Activated CD4-positive, alpha-beta T cell treated with anti-CD3 and anti-CD28 coated beads, Interleukin-10, Interleukin-2, amounts not matched to agents 100 ng/mL and 50 ng/mL, durations not matched to agents 16 hours and 8 hours (primary cell): ENCODE results near the gene SPR.
A peak's percentile ranks its signal among the peaks of the same experiment; 100 is the strongest.

Experiments used
- DNase-seq: peaks from one replicate; pipeline ENCODE4 v3.0.0-alpha.2; 2020

The SPR gene

GRCh38 chr2:72916743-72917137 lies 29.5 kb downstream of the SPR start:
- DNase-seq: no peak

- peak; percentile 48 for DNase-seq
Measured at GRCh38 chr2:72917138-72917876, 30.1 kb downstream of the SPR start, which contains the start of gene EMX1. EMX1 (plus strand) TSS chr2:72917519; CDS start chr2:72917853, 334 bp downstream.

GRCh38 chr2:72917877-72918553 lies 30.8 kb downstream of the SPR start:
- DNase-seq: peak; percentile 11

GRCh38 chr2:72919414-72920317 lies 32.5 kb downstream of the SPR start:
- DNase-seq: no peak

GRCh38 chr2:72920318-72921087 lies 33.3 kb downstream of the SPR start:
- DNase-seq: peak; percentile 36

- no peak for DNase-seq
Measured at GRCh38 chr2:72921088-72921851, 34.1 kb downstream of the SPR start.

GRCh38 chr2:72921853-72922252 lies 34.6 kb downstream of the SPR start:
- no peak for DNase-seq

GRCh38 chr2:72923833-72924352 lies 36.7 kb downstream of the SPR start:
- DNase-seq: no peak

- no peak for DNase-seq
Measured at GRCh38 chr2:72924353-72925240, 37.4 kb downstream of the SPR start.

- no peak for DNase-seq
Measured at GRCh38 chr2:72925328-72925943, 38.2 kb downstream of the SPR start.

GRCh38 chr2:72926368-72926767 lies 39.2 kb downstream of the SPR start:
- DNase-seq: no peak

- no peak for DNase-seq
Measured at GRCh38 chr2:72926811-72927465, 39.7 kb downstream of the SPR start.

GRCh38 chr2:72927619-72928550 lies 40.7 kb downstream of the SPR start:
- DNase-seq: no peak

- no peak for DNase-seq
Measured at GRCh38 chr2:72929010-72929409, 41.8 kb downstream of the SPR start.

- peak; percentile 23 for DNase-seq
Measured at GRCh38 chr2:72931280-72931910, 44.2 kb downstream of the SPR start.

GRCh38 chr2:72932045-72932740 lies 45.0 kb downstream of the SPR start:
- DNase-seq: peak; percentile 20

GRCh38 chr2:72932805-72933204 lies 45.6 kb downstream of the SPR start:
- DNase-seq: no peak
